B cell (primary cell): ENCODE results near the gene B3GLCT. TPM values are rescaled to one million over a fixed set of nuclear protein-coding genes. Genes with fewer than 3 reads are reported as not detected.

Source experiments
- ATAC-seq: fragments of 200-7000 bp; cut with Tn5 transposase; one replicate; pipeline ENCODE4 v1.10.0; 2021; ENCODE audit warnings: low read depth, mild to moderate bottlenecking, moderate number of reproducible peaks, moderate library complexity
- CTCF ChIA-PET: fragments of 350-600 bp; sonication (Branson Sonifier 250); formaldehyde crosslinking; loops from one replicate; lab custom pipeline; 2021; ENCODE audit warnings: antibody characterized with exemption, inconsistent platforms; lab: Charles Lee
- POLR2A ChIA-PET: fragments of 350-600 bp; sonication (Branson Sonifier 250); formaldehyde crosslinking; loops from one replicate; lab custom pipeline; 2021; ENCODE audit warnings: antibody characterized with exemption; lab: Charles Lee
- DNase-seq: peaks from one replicate; pipeline ENCODE4 v3.0.0; 2013
- H2AFZ ChIP-seq: 2 replicates; pipeline ENCODE4 v1.6.1; 2012; ENCODE audit warnings: mild to moderate bottlenecking, low read depth, low read length; ENCODE audit not compliant: insufficient read depth, poor library complexity, severe bottlenecking
- H3K27ac ChIP-seq, 2 donors: 1 replicate in 1 of 2; 2 replicates in 1 of 2; pipeline ENCODE4 v1.5.1; 2012 to 2013; ENCODE audit warnings: low read length in 2 of 2, mild to moderate bottlenecking in 2 of 2, moderate library complexity in 1 of 2
- H3K27me3 ChIP-seq, 4 experiments: fragments of 200-600 bp in 1 of 4; sonication (generic) in 1 of 4; replicated peaks in 1 of 4; 1 replicate in 2 of 4; 2 replicates in 2 of 4; pipeline versions ENCODE4 v1.6.1 to v1.7.0; 2013 to 2016; ENCODE audit warnings: low read length in 3 of 4, mild to moderate bottlenecking in 2 of 4, mixed read lengths in 1 of 4, moderate library complexity in 1 of 4; ENCODE audit not compliant: insufficient read depth in 4 of 4, control insufficient read depth in 3 of 4; ENCODE audit errors: control extremely low read depth in 1 of 4
- H3K36me3 ChIP-seq, 2 experiments: replicated peaks in 1 of 2; 1 replicate in 1 of 2; 2 replicates in 1 of 2; pipeline versions ENCODE4 v1.6.1 to v1.7.1; 2013; ENCODE audit warnings: low read length in 1 of 2; ENCODE audit not compliant: insufficient read depth in 2 of 2, control insufficient read depth in 1 of 2; ENCODE audit errors: control extremely low read depth in 1 of 2, extremely low read depth in 1 of 2
- H3K4me1 ChIP-seq, 2 donors: fragments of 200-600 bp in 1 of 2; sonication (generic) in 1 of 2; 1 replicate in 1 of 2; 2 replicates in 1 of 2; pipeline versions ENCODE4 v1.5.1 to v1.6.1; 2013 to 2017; ENCODE audit warnings: low read length in 2 of 2; ENCODE audit not compliant: control insufficient read depth in 2 of 2, insufficient read depth in 2 of 2
- H3K4me2 ChIP-seq: replicated peaks from 2 replicates; pipeline ENCODE3; 2012; ENCODE audit warnings: mild to moderate bottlenecking, low read depth, low read length; ENCODE audit not compliant: poor library complexity, severe bottlenecking
- H3K4me3 ChIP-seq, 5 experiments: fragments of 200-600 bp in 1 of 5; sonication (generic) in 1 of 5; 1 replicate in 3 of 5; 2 replicates in 2 of 5; pipeline versions ENCODE4 v1.5.1 to v1.7.0; 2011 to 2016; ENCODE audit warnings: low read length in 4 of 5, mild to moderate bottlenecking in 4 of 5, low read depth in 2 of 5, control low read depth in 1 of 5, moderate library complexity in 1 of 5; ENCODE audit not compliant: insufficient read depth in 1 of 5; ENCODE audit errors: control extremely low read depth in 1 of 5, extremely low read depth in 1 of 5
- H3K79me2 ChIP-seq: fragments of 200-600 bp; sonication (generic); one replicate; pipeline ENCODE4 v1.6.0; 2016; ENCODE audit warnings: low read length; ENCODE audit not compliant: control insufficient read depth, insufficient read depth
- H3K9ac ChIP-seq: fragments of 200-600 bp; sonication (generic); 2 replicates; pipeline ENCODE4 v1.6.1; 2017; ENCODE audit warnings: mild to moderate bottlenecking, low read length, moderate library complexity
- H3K9me3 ChIP-seq, 3 donors: one replicate each; pipeline versions ENCODE4 v1.6.1 to v1.7.1; 2013; ENCODE audit warnings: low read length in 2 of 3; ENCODE audit not compliant: control insufficient read depth in 2 of 3, insufficient read depth in 1 of 3; ENCODE audit errors: control extremely low read depth in 1 of 3
- H4K20me1 ChIP-seq: 2 replicates; pipeline ENCODE4 v1.6.0; 2012; ENCODE audit warnings: mild to moderate bottlenecking, low read length; ENCODE audit not compliant: insufficient read depth, control insufficient read depth, poor library complexity, severe bottlenecking
- H3K27ac Mint-ChIP-seq: one replicate; pipeline ENCODE4 v1.8.0; 2021; ENCODE audit warnings: mixed read lengths
- H3K27me3 Mint-ChIP-seq: one replicate; pipeline ENCODE4 v1.8.0; 2021; ENCODE audit warnings: mixed read lengths
- H3K4me1 Mint-ChIP-seq: one replicate; pipeline ENCODE4 v1.8.0; 2021; ENCODE audit warnings: mixed read lengths
- H3K4me3 Mint-ChIP-seq: one replicate; pipeline ENCODE4 v1.8.0; 2021; ENCODE audit warnings: mixed read lengths
- H3K9me3 Mint-ChIP-seq: one replicate; pipeline ENCODE4 v1.8.0; 2022; ENCODE audit warnings: mixed read lengths; ENCODE audit not compliant: insufficient read depth
- CTCF ChIP-seq: fragments of 200-600 bp; IDR thresholded peaks from one replicate; pipeline ENCODE4 v1.8.0; 2022; ENCODE audit warnings: antibody characterized with exemption, mild to moderate bottlenecking
- EZH2 ChIP-seq: IDR thresholded peaks from 2 replicates; pipeline ENCODE4 v1.6.1; 2012; ENCODE audit warnings: borderline replicate concordance, low read depth, mild to moderate bottlenecking, moderate library complexity, low read length; ENCODE audit not compliant: insufficient read depth, poor library complexity, severe bottlenecking
- WGBS: methylation state at CpG from one replicate; pipeline ENCODE4 v1.1.5; 2013; ENCODE audit warnings: missing lambda C conversion rate; ENCODE audit not compliant: insufficient coverage; 5-methylcytosine and 5-hydroxymethylcytosine counted together
- intact Hi-C: fragments of 100-400 bp; cut with micrococcal nuclease; formaldehyde crosslinking; loops from one replicate; pipeline ENCODE4 v1.10.0; 2022
- polyA plus RNA-seq: library from polyadenylated mRNA; depleted of rRNA; stranded (reverse); fragments of >200 nt; gene quantifications from 2 replicates; pipeline ENCODE4 v1.2.3, GENCODE V29; 2012
- total RNA-seq, 2 donors: library from RNA; stranded (reverse); fragments of 120-200 nt in 1 of 2; gene quantifications; 1 replicate in 1 of 2; 2 replicates in 1 of 2; pipeline versions ENCODE4 v1.2.3 to v1.2.4, GENCODE V29; 2013 to 2022

Gene B3GLCT
- total and polyA plus RNA-seq, 2 donors (not counting 1 experiment from before 2014, with no cell fraction given) = 1.4 to 6.2 TPM

GRCh38 chr13:31276421-31276820, 76.6 kb downstream of the B3GLCT start:
- CTCF ChIA-PET = interaction anchor here (0.6 kb wide), 1 partner anchor 1582 kb away, joined by 4 read pairs; no protein-coding TSS in a partner anchor
- TF ChIP-seq EZH2 = no peak
- no peak for TF ChIP-seq CTCF
- DNase-seq (no peak), ATAC-seq (no peak)
- intact Hi-C loops = no loop called here
- Histone ChIP-seq H3K27me3 (no peaks in the 10 kb centered on the region), H3K4me2 (no peak overlapping the region), H2AFZ (no peak overlapping the region), H3K4me1 (no peaks in the 10 kb centered on the region), H3K79me2 (no peaks in the 10 kb centered on the region), H3K9ac (no peak overlapping the region), H4K20me1 (no peaks in the 10 kb centered on the region), H3K9me3 (peaks cover 0 to 3% (median 0%) of the 10 kb centered on the region in 3 donors), H3K27ac (no peak overlapping the region), H3K36me3 (peaks cover 0 to 3% of the 10 kb centered on the region in 2 experiments), H3K4me3 (no peak overlapping the region)
- H3K9me3 Mint-ChIP-seq = peaks cover 8% of the 10 kb centered on the region
- no peaks in the 10 kb centered on the region for H3K4me1 Mint-ChIP-seq
- H3K4me3 Mint-ChIP-seq = no peak overlapping the region
- no CpG with 5 or more reads among the region's 5 CpGs for WGBS
- POLR2A ChIA-PET = no interaction called here
- H3K27ac Mint-ChIP-seq = no peak overlapping the region
- no peaks in the 10 kb centered on the region for H3K27me3 Mint-ChIP-seq

GRCh38 chr13:31278869-31279268, 79.1 kb downstream of the B3GLCT start:
- TF ChIP-seq CTCF = no peak
- no peak for TF ChIP-seq EZH2
- DNase-seq (no peak), ATAC-seq (no peak)
- Histone ChIP-seq H3K36me3 (peaks cover 0 to 3% of the 10 kb centered on the region in 2 experiments), H3K27me3 (no peaks in the 10 kb centered on the region), H3K4me3 (no peak overlapping the region), H3K79me2 (no peaks in the 10 kb centered on the region), H3K4me2 (no peak overlapping the region), H2AFZ (no peak overlapping the region), H3K4me1 (no peaks in the 10 kb centered on the region), H3K9ac (no peak overlapping the region), H3K9me3 (peaks cover 0 to 3% (median 0%) of the 10 kb centered on the region in 3 donors), H3K27ac (no peak overlapping the region), H4K20me1 (no peaks in the 10 kb centered on the region)
- Mint-ChIP-seq H3K27ac (no peak overlapping the region), H3K4me1 (no peaks in the 10 kb centered on the region), H3K27me3 (no peaks in the 10 kb centered on the region), H3K9me3 (peaks cover 8% of the 10 kb centered on the region), H3K4me3 (no peak overlapping the region)
- ChIA-PET POLR2A (no interaction called here), CTCF (no interaction called here)
- WGBS = no CpG with 5 or more reads among the region's 1 CpG
- intact Hi-C loops = no loop called here
